ENCODE measurements around the gene INVS.
"Not testable (repeated sequence)": the region's sequence is repeated elsewhere in the genome, so short reads cannot be mapped to it uniquely, and the experiment has no call there.

INVS gene, protein sequence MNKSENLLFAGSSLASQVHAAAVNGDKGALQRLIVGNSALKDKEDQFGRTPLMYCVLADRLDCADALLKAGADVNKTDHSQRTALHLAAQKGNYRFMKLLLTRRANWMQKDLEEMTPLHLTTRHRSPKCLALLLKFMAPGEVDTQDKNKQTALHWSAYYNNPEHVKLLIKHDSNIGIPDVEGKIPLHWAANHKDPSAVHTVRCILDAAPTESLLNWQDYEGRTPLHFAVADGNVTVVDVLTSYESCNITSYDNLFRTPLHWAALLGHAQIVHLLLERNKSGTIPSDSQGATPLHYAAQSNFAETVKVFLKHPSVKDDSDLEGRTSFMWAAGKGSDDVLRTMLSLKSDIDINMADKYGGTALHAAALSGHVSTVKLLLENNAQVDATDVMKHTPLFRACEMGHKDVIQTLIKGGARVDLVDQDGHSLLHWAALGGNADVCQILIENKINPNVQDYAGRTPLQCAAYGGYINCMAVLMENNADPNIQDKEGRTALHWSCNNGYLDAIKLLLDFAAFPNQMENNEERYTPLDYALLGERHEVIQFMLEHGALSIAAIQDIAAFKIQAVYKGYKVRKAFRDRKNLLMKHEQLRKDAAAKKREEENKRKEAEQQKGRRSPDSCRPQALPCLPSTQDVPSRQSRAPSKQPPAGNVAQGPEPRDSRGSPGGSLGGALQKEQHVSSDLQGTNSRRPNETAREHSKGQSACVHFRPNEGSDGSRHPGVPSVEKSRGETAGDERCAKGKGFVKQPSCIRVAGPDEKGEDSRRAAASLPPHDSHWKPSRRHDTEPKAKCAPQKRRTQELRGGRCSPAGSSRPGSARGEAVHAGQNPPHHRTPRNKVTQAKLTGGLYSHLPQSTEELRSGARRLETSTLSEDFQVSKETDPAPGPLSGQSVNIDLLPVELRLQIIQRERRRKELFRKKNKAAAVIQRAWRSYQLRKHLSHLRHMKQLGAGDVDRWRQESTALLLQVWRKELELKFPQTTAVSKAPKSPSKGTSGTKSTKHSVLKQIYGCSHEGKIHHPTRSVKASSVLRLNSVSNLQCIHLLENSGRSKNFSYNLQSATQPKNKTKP

DNA sequence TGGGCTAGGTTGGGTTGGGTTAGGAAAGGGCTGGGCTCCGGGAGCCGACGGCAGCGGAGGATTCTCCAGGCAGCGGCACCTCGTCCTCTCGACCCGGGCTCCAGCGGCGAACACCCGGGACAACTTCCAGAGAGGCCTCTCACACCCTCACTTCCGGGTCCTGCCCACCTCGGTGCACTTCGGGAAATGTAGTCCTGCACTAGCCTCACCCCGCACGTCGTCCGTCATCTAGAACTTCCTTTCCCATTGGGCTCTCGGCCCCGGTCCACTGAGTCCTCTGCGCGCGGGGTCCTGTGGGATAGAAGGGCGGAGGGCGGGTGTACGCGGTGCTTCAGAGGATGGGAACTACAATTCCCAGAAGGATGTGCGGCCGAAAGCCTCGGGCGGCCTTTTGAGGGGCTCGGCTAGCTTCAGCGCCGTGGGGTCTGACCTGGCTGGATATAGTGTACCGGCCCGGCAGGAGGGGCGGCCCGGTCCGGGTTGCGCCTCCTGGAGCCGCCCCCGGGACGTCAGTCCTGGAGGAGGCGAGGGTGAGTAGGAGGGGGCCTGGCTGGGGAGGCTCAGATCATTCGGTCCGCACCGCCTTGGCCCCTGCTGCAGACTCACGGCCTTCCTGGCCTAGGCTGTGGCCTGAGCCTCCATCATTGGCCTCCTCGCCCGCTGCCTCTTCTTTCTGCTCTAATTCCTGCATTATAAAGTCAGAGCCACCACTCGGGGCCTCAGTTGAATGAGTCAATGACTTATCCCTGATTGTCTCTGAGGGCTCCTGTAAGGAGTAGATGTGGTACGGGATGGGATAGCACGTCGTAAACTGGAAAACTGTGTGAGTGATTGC, at the start of gene INVS, which contains the start of gene ERP44:
INVS (plus strand) TSS at position 357 of the 835 bp plus-strand sequence. CDS start 5,279 bp downstream, outside the sequence.
ERP44 (minus strand) TSS at position 114 of the 835 bp plus-strand sequence. CDS start 160 bp downstream, outside the sequence.
- DNase-seq, result peak; percentile 98

DNA sequence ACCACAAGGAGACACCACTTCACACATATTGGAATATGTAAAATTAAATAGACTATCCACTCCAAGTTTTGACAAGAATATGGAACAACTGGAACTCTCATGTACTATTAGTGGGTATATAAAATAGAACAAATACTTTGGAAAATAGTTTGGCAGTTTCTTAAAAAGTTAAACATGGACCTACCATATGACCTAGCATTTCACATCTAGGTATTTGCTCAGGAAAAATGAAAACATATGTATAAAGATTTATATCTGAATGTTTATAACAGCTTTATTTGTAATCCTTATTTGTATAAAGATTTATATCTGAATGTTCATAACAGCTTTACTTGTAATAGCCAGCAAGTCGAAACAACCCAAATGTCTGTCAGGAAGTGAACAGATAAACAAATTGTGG, 49.5 kb upstream of the INVS start:
- no peak for DNase-seq

DNA sequence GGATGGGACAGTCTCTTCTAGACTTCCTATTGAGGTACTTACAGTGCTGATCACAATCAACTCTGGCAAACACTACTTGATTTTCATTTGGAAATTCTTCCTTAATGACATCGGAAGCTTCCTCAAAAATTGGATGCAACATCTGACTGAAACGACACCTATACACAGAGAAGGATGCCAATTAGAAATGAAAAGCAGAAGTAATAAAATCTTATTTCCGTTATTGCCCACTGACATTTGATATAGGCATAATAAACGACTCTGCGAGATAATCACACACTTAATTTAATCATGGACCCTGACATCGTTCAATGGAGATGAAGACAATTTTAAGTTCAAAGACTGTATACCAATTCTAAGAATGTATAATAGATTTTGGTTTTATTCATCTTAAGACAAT, 46.7 kb upstream of the INVS start:
- no peak for DNase-seq

DNA sequence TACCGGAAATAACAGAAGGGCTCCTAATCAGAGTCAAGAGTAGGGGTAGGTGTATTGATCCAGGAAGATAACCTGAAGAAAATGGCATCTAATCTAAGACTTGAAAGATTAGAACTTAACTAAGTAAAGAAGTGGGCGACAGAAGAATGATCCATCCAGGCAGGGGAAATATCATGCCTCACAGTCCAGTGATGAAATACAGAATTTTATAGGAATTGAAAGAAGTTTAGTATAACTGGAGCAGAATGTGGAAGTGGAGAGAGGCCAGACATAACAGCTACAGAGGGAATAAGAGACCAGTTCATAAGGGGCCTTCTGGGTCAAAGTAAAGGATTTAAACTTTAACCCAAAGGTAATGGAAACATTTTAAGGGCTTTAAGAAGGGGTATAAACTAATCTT, 42.5 kb upstream of the INVS start:
- no peak for DNase-seq

DNA sequence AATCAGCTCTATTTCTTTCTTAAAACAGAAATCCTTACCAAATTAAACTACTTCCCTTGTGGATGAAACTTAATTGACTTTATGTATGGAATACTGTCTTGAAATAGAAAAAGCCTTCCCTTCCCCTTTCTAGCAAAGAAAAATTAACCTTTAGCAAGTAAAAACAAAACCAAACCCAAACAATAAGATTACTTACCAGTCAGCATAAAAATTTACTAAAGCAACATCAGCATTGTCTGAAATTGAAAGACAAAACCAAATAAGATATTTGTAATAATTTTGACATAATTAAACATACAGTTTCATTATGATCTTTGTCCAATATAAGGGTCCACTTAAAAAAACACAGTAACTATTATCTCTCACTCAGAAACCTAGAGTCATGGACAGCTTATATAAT, 41.4 kb upstream of the INVS start:
- no peak for DNase-seq

DNA sequence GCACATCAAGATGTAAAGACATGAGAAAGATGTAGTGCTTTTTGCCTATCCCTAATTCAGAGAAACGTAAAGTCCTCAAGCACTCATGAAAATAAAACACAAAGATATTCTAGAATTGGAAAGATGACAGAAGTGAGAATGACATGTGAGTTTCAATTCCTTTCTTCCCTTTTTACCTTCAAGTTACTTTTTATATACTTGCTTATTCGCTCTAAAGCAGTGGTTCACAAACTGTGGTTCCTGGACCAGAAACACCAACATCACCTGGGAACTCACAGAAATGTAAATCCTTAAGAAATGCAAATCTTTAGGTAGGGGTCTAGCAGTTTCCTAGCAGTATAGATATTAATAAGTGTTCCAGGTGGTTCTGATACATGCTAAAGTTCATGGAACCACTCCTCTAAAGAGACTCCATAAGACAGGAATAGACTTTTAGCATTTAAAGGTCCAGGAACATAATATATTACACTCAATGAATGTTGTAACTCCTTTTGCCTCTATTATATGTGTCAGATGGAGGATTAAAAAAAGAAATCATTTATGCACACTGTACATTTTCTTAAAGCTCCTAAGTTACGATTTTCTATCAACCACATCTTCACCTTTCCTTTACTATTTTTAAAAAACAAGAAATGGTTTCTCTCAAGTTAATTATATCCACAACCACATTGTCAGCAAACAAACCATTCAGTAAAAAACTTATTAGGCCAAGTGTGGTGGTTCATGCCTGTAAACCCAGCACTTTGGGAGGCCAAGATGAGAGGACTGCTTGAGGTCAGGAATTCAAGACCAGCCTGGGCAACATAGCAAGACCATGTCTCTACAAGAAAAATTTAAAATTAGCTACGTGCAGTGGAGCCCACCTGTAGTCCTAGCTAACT, 40.1 kb upstream of the INVS start:
- DNase-seq, result no peak

DNA sequence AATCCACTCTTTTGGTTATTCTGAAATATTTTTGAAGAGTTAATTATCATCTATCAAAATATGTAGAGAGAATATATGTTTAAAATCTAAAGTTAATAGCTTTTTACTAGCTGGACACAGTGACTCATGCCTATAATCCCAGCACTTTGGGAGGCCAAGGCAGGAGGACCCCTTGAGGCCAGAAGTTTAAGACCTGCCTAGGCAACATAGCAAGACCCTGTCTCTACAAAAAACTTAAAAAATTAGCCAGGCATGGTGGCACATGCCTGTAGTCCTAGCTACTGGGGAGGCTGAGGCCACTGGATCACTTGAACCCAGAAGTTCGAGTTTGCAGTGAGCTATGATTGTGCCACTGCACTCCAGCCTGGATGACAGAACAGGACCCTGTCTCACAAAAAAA, 36.4 kb upstream of the INVS start:
- DNase-seq, result not testable (repeated sequence)

DNA sequence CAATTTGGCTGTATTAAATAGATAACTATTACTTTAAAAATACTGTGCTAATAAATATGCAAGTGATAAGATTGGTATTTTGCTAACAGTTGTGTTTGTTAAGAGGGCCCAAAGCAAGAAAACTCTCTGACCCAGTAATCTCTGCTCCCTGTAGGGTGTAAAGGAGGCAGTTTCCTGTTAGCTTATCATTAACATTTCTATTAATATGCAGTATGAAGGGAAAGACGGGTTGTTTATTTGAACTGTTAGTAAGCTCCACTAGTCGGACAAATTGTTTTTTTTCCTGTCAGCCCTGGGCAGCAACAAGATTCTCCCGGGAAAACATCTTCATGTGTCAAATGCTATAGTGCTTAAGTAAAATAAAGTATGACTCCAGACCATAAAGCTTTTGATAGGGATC, 35.9 kb upstream of the INVS start:
- DNase-seq, result no peak

DNA sequence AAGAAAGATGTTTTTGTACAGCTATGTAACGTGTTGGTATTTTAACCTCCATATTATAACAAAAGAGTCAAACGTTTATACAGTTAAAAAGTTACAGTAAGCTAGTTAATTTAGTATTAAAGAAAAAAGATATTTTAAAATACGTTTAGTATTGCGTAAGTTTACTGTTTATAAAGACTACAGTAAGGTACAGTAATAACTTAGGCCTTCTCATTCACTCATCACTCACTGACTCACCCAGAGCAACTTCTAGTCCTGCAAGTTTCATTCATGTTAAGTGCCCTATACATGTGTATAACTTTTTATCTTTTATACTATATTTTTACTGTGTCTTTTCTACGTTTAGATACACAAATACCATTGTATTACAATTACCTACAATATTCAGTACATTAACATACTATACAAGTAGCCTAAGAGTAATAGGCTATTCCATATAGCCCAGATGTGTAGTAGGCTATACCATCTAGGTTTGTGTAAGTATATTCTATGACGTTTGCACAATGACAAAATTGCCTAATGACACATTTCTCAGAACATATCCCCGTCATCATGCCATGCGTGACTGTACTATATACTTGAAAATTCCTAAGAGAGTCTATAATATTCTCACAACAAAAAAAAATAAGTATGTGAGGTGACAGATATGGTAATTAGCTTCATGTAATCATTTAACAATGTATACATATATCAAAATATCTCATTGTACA, 34.0 kb upstream of the INVS start:
- DNase-seq, result no peak

DNA sequence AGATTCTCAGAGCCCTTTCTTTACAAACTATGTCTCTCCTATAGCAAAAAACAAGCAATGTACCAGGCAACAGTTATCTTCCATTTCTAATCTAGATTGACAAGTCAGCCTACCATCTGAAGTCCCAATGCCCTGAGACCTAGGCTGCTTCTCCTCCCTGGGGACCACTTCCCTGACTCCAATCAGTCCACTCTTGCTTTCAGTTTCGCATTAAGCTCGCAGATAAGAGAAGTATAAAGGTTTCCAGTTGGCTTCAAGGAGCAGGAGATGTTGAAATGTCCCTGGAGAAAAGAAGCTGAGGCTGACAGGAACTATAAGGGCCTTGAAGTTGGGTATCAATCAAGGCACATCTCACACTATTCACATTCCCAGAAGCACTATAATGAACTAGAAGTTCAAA, 32.5 kb upstream of the INVS start:
- no peak for DNase-seq

DNA sequence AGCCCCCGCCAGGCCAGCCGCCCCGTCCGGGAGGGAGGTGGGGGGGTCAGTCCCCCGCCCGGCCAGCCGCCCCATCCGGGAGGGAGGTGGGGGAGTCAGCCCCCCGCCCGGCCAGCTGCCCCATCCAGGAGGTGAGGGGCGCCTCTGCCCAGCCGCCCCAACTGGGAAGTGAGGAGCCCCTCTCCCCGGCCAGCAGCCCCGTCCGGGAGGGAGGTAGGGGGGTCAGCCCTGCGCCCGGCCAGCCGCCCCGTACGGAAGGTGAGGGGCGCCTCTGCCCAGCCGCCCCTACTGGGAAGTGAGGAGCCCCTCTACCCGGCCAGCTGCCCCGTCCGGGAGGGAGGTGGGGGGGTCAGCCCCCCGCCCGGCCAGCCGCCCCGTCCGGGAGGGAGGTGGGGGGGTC, 31.1 kb upstream of the INVS start:
- not testable (repeated sequence) for DNase-seq

DNA sequence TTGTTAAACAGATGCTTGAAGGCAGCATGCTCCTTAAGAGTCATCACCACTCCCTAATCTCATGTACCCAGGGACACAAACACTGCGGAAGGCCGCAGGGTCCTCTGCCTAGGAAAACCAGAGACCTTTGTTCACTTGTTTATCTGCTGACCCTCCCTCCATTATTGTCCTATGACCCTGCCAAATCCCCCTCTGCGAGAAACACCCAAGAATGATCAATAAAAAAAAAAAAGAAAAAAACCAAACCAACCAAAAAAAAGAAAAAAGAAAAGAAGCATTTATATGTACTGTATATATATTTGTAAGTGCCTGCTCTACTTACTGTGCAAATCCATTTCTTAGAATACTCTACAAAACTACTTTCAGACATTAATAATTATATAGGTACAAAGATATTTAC, 30.0 kb upstream of the INVS start:
- not testable (repeated sequence) for DNase-seq

DNA sequence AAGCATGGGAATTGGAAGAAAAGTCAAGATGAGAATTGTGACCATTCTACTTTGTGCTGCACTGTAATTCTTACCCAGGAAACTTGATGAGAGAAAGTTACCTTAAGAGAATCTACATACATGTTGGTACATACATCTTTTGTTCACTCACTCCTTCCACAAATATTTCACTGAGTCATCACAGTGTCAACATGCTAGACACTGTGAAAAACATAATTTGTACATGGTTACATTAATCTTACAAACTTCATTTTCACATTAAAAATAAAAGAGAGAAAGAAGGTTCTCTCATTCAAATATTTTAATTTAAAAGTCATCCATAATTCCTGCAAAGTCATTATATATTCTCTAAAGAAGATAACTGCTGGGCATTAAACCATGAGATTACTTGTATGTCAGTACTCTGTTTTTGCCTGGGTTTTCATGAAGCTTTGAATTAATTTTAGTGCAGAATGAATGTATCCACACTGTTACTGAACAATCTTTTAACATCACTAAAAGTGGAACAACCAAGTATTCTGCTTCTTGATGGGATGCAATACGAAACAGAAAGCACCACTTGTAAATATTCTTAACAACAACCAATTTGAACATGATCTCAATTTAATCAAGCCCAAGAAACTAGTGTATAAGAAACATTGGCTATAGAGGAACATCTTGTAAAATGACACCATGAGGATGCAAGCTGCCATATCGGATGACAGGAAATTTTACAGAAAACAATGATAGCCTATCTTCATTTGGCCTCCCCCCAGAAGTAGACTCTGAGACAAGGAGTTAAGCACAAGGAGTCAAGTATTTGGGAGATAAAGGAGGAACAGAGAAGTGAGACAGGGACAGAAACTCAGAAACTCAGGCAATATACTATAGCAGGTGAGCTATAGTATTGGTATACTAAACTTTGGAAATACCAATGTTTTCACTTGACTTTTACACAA, 28.7 kb upstream of the INVS start:
- DNase-seq, result no peak

DNA sequence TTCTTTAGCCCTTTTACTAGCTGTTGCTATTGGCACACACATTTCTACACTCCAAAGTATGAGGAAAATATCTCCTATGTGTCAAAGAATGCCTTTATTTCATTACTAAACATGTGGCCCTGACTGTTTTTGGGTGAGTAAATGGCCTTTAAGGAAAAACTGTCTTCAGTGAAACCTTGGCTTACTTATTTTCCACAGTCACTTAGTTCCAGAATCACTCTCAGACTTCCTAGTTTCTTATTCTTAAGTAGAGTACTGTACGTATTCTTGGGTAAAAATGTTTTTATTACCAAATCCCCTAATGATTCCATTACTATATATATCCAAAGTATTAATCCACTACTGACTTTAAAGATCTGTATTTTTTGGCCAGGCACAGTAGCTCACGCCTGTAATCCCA, 27.8 kb upstream of the INVS start:
- DNase-seq, result no peak

DNA sequence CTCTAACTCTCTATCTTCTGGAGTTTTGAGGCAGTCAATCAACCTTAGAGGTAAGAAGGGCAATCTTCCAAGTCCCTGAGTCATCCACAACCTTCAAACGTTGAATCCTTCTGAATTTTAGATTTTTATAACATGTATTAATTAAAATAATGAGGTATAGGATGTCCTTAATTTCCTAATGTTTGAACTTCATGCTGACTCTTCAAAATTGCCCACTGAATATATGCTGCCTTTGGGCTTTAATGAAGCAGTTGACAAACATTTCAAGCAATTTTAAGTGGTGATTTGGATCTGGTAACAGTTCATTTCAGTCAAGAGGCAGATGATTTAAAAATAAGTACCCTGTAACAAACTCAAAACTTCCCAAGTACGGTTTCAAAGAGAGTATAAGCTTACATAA, 26.2 kb upstream of the INVS start:
- no peak for DNase-seq

DNA sequence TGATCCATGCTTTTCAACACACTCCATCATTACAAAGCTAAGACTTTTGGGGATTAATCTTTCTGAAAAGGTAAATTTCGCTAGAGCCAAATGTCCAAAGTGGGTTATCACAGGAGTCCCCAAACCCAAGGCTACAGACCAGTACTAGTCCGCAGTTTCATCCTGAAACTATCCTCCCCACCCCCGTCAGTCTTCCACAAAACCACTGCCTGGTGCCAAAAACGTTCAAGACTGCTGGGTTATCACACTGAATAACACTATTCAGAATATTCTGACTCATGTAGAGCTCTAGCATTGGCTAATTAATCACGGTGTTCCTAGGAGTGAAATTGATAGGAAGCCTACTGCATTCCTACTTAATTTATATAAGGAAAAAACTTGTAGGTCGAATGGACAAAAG, 24.9 kb upstream of the INVS start:
- no peak for DNase-seq

DNA sequence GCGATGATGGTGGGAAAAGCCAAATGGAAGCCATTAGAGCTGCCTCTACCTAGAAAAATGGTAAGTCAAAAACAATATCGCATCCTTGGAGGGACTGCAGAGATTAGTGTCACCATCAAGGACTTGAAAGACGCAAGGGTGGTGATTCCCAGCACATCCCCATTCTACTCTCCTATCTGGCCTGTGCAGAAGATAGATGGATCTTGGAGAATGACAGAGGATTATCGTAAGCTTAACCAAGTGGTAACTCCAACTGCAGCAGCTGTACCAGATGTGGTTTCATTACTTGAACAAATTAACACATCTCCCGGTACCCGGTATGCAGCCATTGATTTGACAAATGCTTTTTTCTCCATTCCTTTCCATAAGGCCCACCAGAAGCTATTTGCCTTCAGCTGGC, 24.1 kb upstream of the INVS start:
- DNase-seq, result no peak

DNA sequence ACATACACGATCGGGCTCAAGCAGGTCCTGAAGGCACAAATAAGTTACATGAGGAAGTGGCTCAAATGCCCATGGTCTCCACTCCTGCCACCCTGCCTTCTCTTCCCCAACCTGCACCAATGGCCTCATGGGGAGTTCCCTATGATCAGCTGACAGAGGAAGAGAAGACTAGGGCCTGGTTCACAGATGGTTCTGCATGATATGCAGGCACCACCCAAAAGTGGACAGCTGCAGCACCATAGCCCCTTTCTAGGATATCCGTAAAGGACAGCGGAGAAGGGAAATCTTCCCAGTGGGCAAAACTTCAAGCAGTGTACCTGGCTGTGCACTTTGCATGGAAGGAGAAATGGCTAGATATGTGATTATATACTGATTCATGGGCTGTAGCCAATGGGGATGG, 22.8 kb upstream of the INVS start:
- DNase-seq, result not testable (repeated sequence)

DNA sequence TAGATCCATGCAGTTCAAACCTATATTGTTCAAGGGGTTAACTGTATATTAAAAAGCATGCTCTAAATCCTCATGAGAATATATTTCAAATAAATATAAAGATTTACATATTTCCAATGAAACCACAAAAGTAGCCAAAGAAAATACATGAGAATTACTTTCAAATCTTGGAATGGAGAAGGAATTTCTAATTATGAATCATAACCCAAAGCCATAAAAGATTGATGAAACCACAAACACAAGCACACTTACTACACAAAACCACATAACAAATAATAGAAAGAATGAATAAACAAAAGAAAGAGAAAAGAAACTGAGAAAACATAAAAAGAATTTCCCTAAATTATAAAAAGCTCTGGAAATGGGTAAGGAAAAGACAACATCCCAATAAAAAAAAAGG, 16.3 kb upstream of the INVS start:
- no peak for DNase-seq
